Central memory CD8-positive, alpha-beta T cell (primary cell): ENCODE results near the gene INO80.

Experiments
- ATAC-seq: fragments of 150-1000 bp; cut with Tn5 transposase; replicated peaks from 2 replicates; pipeline ENCODE4 v1.10.0; 2022; ENCODE audit warnings: mild to moderate bottlenecking, moderate FRiP score, moderate number of reproducible peaks; ENCODE audit not compliant: poor library complexity, severe bottlenecking; ENCODE audit errors: extremely low read depth
- DNase-seq, 2 donors: peaks; one replicate each; pipeline ENCODE4 v3.0.0; 2021; ENCODE audit warnings: low spot score in 2 of 2
- H3K27ac Mint-ChIP-seq: one replicate; pipeline ENCODE4 v1.8.0; 2022; ENCODE audit warnings: low read depth, mild to moderate bottlenecking, moderate library complexity, mixed read lengths
- H3K27me3 Mint-ChIP-seq: one replicate; pipeline ENCODE4 v1.8.0; 2022; ENCODE audit warnings: mixed read lengths
- H3K36me3 Mint-ChIP-seq: one replicate; pipeline ENCODE4 v1.8.0; 2022; ENCODE audit warnings: mild to moderate bottlenecking, moderate library complexity, mixed read lengths; ENCODE audit not compliant: insufficient read depth
- H3K4me1 Mint-ChIP-seq: one replicate; pipeline ENCODE4 v1.8.0; 2022; ENCODE audit warnings: mixed read lengths
- H3K4me3 Mint-ChIP-seq: one replicate; pipeline ENCODE4 v1.8.0; 2022; ENCODE audit warnings: mild to moderate bottlenecking, moderate library complexity, mixed read lengths
- H3K9me3 Mint-ChIP-seq: one replicate; pipeline ENCODE4 v1.8.0; 2022; ENCODE audit warnings: mixed read lengths

INO80 gene

GRCh38 chr15:41006479-41006878, 109.6 kb downstream of the INO80 start:
- no peak overlapping the region for H3K4me3 Mint-ChIP-seq
- DNase-seq (no peak), ATAC-seq (no peak)
- H3K27ac Mint-ChIP-seq = no peak overlapping the region
- no peaks in the 10 kb centered on the region for H3K27me3 Mint-ChIP-seq
- peaks cover 27% of the 10 kb centered on the region for H3K36me3 Mint-ChIP-seq
- H3K4me1 Mint-ChIP-seq = no peaks in the 10 kb centered on the region
- H3K9me3 Mint-ChIP-seq = no peaks in the 10 kb centered on the region

DNA sequence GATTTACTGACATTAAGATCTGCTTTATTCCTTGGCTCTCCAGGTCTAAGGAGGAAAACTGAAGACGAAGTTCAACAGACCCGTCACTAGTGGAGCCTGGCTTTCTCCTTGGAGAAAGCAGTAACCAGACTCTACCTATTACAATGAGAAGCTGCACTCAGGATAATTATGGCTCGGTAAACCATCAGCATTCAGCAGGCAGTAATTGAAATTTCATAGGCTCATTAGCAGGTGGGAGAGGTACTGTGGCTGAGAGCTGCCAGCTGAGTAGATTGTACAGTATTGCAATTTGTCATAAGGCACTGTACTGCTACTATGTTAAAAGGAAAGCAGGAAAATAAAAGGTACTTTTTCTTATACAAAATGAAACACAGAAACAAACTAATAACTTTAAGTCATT, 111.6 kb downstream of the INO80 start:
- H3K9me3 Mint-ChIP-seq = no peaks in the 10 kb centered on the region
- no peak for ATAC-seq
- peaks cover 38% of the 10 kb centered on the region for H3K36me3 Mint-ChIP-seq
- no peak overlapping the region for H3K4me3 Mint-ChIP-seq
- H3K4me1 Mint-ChIP-seq = no peaks in the 10 kb centered on the region
- no peaks in the 10 kb centered on the region for H3K27me3 Mint-ChIP-seq
- no peak overlapping the region for H3K27ac Mint-ChIP-seq
- DNase-seq = no peak

- ATAC-seq (no peak), DNase-seq (no peak)
- Mint-ChIP-seq H3K4me1 (no peaks in the 10 kb centered on the region), H3K4me3 (no peak overlapping the region), H3K36me3 (peaks cover 49% of the 10 kb centered on the region), H3K27me3 (no peaks in the 10 kb centered on the region), H3K27ac (no peak overlapping the region), H3K9me3 (no peaks in the 10 kb centered on the region)
These were observed 114.4 kb downstream of the INO80 start for GRCh38 chr15:41001524-41002214.

DNA sequence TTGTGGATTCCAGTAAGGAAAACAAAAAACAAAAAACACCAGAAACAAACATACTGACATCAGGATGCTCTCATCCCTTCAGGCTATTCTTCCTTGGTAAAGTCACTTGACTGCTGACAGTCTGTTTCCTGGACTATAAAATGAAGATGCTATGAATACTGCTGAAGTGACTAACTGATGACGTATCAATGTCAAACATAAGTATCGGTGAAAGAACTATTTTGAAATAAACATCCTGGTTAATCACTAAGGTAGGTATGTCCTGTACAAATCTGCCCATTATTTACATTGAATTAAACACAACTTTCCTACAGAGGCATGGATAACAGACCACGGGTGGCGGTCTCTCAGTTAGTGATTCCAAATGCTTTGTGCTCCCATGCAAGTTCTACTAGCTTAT, 116.9 kb downstream of the INO80 start:
- Mint-ChIP-seq H3K9me3 (no peaks in the 10 kb centered on the region), H3K27me3 (no peaks in the 10 kb centered on the region), H3K4me3 (no peak overlapping the region), H3K36me3 (peaks cover 51% of the 10 kb centered on the region), H3K4me1 (no peaks in the 10 kb centered on the region), H3K27ac (no peak overlapping the region)
- DNase-seq (no peak), ATAC-seq (no peak)

GRCh38 chr15:40995656-40996055, 120.4 kb downstream of the INO80 start:
- no peak for ATAC-seq
- DNase-seq = no peak
- H3K27ac Mint-ChIP-seq = no peak overlapping the region
- H3K9me3 Mint-ChIP-seq = no peaks in the 10 kb centered on the region
- H3K27me3 Mint-ChIP-seq = no peaks in the 10 kb centered on the region
- peaks cover 56% of the 10 kb centered on the region for H3K36me3 Mint-ChIP-seq
- no peak overlapping the region for H3K4me3 Mint-ChIP-seq
- no peaks in the 10 kb centered on the region for H3K4me1 Mint-ChIP-seq

- Mint-ChIP-seq H3K9me3 (no peaks in the 10 kb centered on the region), H3K27me3 (no peaks in the 10 kb centered on the region), H3K27ac (no peak overlapping the region), H3K4me1 (no peaks in the 10 kb centered on the region), H3K36me3 (peaks cover 48% of the 10 kb centered on the region), H3K4me3 (no peak overlapping the region)
- no peak for ATAC-seq
- DNase-seq = no peak
These were observed 123.3 kb downstream of the INO80 start for GRCh38 chr15:40992825-40993224.

DNA sequence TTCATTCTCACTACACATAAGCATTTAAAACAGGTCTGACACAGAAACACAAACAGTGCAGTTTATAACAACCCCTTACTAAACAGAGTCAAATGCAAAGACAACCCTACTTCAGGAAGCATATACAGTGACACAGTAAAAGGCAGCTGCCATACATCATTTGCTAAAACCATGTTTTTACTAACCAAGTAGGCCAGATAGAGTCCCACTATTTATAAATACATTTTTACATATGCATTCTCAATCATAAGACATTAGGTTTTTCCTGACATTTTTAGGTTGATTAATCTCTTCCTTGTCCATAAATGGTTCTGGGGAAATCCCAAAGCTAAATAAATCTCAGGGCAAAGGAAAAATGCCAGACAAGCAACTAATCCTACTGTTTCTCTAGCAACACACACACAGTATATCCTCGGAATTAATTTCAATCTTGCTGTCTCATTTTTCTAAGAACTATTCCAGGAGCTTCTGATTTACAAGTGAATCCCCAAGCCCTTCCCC, 123.8 kb downstream of the INO80 start:
- no peaks in the 10 kb centered on the region for H3K27me3 Mint-ChIP-seq
- no peaks in the 10 kb centered on the region for H3K4me1 Mint-ChIP-seq
- ATAC-seq (no peak), DNase-seq (no peak)
- no peaks in the 10 kb centered on the region for H3K9me3 Mint-ChIP-seq
- H3K27ac Mint-ChIP-seq = no peak overlapping the region
- no peak overlapping the region for H3K4me3 Mint-ChIP-seq
- peaks cover 47% of the 10 kb centered on the region for H3K36me3 Mint-ChIP-seq

DNA sequence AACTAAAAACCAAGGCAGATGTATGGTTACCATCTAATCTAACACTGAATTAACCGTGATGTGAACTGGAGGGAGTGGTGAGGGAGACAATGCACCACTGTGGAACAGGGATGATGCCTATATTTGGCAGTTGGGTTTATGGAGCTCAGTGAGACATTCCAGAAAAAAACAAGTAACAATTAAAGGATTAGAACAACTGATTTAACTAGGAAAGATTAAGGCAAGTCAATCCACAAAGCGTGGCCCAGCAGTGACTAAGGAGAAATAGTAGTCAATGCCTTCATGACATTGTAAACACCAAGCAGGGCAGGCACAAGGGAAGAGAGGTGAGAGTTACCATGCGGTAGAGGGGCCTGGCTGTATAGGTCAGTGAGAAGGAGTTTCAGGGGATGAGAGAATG, 124.7 kb downstream of the INO80 start:
- DNase-seq (no peak), ATAC-seq (no peak)
- Mint-ChIP-seq H3K9me3 (no peaks in the 10 kb centered on the region), H3K4me3 (no peak overlapping the region), H3K4me1 (no peaks in the 10 kb centered on the region), H3K27ac (no peak overlapping the region), H3K27me3 (no peaks in the 10 kb centered on the region), H3K36me3 (peaks cover 48% of the 10 kb centered on the region)

DNA sequence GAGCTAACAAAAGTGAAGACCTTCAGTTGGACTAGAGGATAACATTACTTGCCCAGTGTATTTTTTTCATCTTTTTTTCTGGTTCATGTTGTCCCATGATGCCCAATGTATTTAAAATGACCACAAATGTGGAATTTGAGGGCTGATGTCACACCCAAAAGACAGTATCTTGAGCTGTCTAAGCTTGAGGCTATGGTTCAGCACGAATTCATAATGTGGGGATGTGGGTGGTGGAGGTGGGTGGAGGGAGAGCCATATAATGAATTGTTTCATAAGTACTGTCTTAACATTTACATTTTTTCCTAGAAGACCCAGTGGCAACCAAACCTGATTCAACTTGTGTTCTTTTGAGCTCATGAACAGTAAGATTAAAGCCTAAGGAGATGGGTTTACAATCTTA, 125.3 kb downstream of the INO80 start:
- Mint-ChIP-seq H3K27me3 (no peaks in the 10 kb centered on the region), H3K4me3 (no peak overlapping the region), H3K36me3 (peaks cover 51% of the 10 kb centered on the region), H3K9me3 (no peaks in the 10 kb centered on the region), H3K4me1 (no peaks in the 10 kb centered on the region), H3K27ac (no peak overlapping the region)
- ATAC-seq = no peak
- DNase-seq = no peak

DNA sequence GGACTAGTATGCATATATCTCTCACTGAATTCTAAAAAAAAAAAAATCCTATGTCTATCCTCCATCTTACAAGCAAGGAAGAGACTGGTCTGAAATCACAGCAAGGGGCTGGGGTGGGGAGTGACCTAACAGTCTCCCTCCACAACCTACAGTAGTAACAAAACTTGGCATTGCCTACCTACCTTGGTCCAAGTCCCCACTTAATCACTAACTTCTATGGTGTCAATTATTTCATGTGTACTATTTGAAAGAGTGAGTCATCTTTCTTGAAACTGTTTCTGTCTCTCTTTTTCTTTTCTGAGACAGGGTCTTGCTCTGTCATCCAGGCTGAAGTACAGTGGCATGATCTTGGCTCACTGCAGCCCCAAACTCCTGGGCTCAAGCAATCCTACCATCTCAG, 126.0 kb downstream of the INO80 start:
- Mint-ChIP-seq H3K4me1 (no peaks in the 10 kb centered on the region), H3K27ac (no peak overlapping the region), H3K36me3 (peaks cover 47% of the 10 kb centered on the region), H3K9me3 (no peaks in the 10 kb centered on the region), H3K27me3 (no peaks in the 10 kb centered on the region), H3K4me3 (no peak overlapping the region)
- ATAC-seq (no peak), DNase-seq (no peak)

DNA sequence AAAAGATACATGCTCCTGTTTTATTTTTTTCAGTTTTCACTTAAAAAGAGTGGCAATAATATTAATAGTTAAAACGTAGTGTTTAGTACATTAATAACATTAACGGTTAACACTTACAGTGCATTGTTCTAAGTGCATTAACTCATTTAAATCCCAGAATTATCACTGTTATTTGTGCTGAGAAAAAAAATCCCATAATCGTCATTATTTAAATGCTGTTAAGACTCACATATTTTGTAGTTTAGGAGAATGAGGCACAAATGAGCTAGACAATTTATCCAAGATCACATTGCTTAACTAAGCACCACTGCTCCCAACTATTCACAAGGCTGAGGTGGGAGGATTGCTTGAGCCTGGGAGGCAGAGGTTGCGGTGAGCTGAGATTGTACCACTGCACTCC, 127.9 kb downstream of the INO80 start:
- Mint-ChIP-seq H3K4me3 (no peak overlapping the region), H3K27me3 (no peaks in the 10 kb centered on the region), H3K36me3 (peaks cover 53% of the 10 kb centered on the region), H3K9me3 (no peaks in the 10 kb centered on the region), H3K27ac (no peak overlapping the region), H3K4me1 (no peaks in the 10 kb centered on the region)
- DNase-seq (no peak), ATAC-seq (no peak)

- H3K36me3 Mint-ChIP-seq = peaks cover 54% of the 10 kb centered on the region
- no peaks in the 10 kb centered on the region for H3K27me3 Mint-ChIP-seq
These were observed 129.3 kb downstream of the INO80 start for GRCh38 chr15:40986820-40987219.

DNA sequence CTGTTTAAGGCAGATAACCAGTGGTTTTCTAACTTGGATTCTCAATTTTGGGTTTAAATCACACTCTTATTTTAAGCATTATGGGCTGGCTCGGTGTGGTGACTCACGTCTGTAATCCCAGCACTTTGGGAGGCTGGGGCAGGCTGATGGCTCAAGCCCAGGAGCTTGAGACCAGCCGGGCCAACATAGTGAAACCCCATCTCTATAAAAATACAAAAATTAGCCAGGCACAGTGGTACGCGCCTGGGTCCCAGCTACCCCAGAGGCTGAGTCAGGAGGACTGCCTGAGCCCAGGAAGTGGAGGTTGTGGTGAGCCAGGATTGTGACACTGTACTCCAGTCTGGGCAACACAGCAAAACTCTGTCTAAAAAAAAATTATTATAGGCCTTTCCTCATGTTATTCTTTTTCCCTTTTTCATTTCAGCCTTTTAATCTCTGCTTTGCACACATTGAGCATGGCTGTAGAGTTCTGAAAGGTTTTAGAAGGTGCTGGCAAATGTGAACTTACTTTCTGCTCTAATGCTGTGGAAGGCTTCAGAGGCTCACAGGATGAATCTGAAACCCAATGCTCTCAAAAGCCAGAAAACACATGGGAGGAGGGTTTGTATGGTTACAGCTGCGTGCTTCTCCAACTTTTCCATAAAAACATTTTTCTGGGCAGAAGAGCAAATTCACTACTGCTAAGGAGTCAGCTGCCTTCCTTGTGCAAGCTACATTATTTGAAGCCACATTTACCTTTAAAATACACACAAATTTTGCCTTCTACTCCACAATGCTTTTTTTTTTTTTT, 130.3 kb downstream of the INO80 start:
- no peaks in the 10 kb centered on the region for H3K27me3 Mint-ChIP-seq
- no peak overlapping the region for H3K4me3 Mint-ChIP-seq
- no peaks in the 10 kb centered on the region for H3K9me3 Mint-ChIP-seq
- H3K27ac Mint-ChIP-seq = no peak overlapping the region
- no peak for ATAC-seq
- DNase-seq = no peak
- H3K4me1 Mint-ChIP-seq = no peaks in the 10 kb centered on the region
- H3K36me3 Mint-ChIP-seq = peaks cover 56% of the 10 kb centered on the region

More at GRCh38 chr15:40986820-40987219, 129.3 kb downstream of the INO80 start:
- H3K4me1 Mint-ChIP-seq = no peaks in the 10 kb centered on the region
- H3K4me3 Mint-ChIP-seq = no peak overlapping the region
- DNase-seq = no peak
- no peak for ATAC-seq
- H3K27ac Mint-ChIP-seq = no peak overlapping the region
- H3K9me3 Mint-ChIP-seq = no peaks in the 10 kb centered on the region
